ENCODE results near the gene PTPRM.

DNA sequence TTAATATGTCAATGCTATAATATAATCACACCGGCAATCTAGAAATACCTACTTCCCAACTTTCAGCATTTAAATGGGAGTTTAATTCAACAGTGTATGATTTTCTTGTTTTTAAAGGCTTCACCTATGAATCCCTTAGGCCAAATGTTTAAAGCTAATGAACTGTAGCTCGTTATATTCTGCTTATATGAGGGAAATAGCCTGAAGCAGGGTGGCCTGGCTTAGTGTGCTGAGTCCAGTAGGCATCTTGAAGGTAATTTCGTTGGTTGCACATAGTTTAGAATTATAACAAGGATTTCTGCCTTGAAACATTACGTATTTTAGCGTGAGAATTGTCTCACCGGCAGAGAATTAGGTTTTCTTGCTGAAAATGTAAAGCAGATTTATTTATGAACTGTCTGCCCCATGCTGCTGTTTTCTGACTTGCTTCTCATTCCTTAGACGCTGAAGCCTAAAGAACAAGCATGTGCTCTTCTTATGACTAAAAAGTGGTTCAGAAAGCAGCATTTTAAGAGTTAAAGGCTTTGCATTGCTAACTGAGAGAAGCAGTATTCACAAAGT lies 608.5 kb downstream of the PTPRM start:
- TF ChIP-seq EZH2phosphoT487 (IDR thresholded peaks at IDR 0.05; ENCODE audit: insufficient read depth, low read depth) (no peak), EZH2 (IDR thresholded peaks at IDR 0.05; ENCODE audit: insufficient read depth, poor library complexity, severe bottlenecking) (no peak)
